NCI-H345 treated with DMSO at 0.1 percent for 48 hours (cell line): Measurements from ENCODE around the gene SPARCL1.
"Not testable (repeated sequence)": the region's sequence is repeated elsewhere in the genome, so short reads cannot be mapped to it uniquely, and the experiment has no call there.

Experiments
- DNase-seq: peaks from one replicate; lab custom pipeline; 2025; ENCODE audit not compliant: unreplicated experiment; lab: John Stamatoyannopoulos, UW

SPARCL1 gene

GRCh38 chr4:87505862-87506261 lies 23.3 kb downstream of the SPARCL1 start:
- DNase-seq, result no peak

GRCh38 chr4:87502580-87503238 lies 26.5 kb downstream of the SPARCL1 start:
- no peak for DNase-seq

GRCh38 chr4:87500092-87500462 lies 29.1 kb downstream of the SPARCL1 start:
- no peak for DNase-seq

DNA sequence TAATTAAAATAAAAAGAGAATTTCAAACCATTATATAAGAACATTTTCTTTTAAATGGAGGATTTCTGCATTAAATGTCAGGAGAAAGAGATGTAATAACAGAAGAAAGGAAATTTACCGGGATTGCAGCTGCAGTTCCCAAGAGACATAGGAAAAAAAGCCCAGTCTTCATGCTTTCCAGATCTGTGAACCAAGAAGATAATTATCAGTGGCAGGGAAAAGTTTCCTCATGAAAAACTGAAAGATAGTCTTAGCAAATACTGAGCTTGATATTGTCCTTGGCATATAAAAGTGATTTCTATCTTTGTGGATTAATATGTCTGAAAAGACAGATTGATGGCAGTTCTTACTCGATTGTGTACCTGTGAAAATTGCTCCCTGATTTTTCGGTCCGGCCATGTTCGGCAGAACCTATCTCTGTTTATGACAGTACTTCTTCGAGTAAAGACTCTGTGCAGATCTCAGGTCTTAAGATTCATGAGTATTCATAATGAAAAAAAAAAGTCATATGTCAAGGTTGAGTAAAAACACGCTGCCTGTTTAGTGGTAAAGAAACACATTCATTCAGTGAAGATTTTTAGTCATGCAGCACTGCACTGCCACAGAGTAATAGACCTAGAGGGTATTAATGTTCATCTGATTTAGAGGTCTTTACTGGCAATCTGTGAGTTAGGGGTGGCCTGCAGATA lies 29.6 kb downstream of the SPARCL1 start:
- no peak for DNase-seq

DNA sequence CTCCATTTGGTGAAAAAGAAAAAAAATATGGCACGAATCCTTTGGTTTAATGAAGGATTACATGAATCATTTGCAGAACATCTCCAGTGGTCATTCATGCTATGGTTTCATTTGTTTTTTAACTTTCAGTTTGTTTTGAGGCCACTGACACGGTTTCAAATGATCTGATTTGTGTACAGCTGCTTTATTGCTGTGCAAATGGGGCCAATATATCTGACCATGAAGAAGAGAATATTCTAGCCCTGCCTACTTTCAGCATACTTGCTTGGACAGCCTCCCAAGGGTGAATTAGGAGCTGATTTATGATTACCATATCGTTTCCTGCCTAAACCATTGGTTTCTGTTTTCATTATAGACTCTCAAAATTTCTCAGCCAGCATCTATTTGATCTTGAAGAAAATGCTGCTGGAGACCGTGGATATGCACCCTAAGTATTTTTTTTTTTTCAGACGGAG lies 30.7 kb downstream of the SPARCL1 start:
- no peak for DNase-seq

DNA sequence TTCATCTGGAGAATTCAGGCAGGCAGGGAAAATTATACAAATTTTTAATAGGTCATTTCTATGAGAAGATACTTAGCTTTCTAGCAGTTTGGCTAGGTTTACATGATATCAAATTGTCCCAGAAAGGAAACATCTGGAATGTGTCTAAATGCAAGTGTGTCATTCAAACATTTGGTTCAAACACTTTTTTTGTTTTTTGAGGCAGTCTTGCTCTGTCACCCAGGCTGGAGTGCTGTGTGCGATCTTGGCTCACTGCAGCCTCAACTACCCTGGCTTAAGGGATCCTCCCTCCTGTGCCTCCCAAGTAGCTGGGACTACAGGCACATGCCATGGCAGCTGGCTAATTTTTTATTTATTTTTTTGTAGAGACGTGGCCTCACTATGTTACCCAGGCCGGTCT lies 31.6 kb downstream of the SPARCL1 start:
- no peak for DNase-seq

- no peak for DNase-seq
Measured at GRCh38 chr4:87497159-87497558, 32.0 kb downstream of the SPARCL1 start.

GRCh38 chr4:87493115-87493514 lies 36.1 kb downstream of the SPARCL1 start:
- no peak for DNase-seq

- not testable (repeated sequence) for DNase-seq
Measured at GRCh38 chr4:87491851-87492250, 37.3 kb downstream of the SPARCL1 start.

GRCh38 chr4:87491436-87491835 lies 37.7 kb downstream of the SPARCL1 start:
- no peak for DNase-seq

DNA sequence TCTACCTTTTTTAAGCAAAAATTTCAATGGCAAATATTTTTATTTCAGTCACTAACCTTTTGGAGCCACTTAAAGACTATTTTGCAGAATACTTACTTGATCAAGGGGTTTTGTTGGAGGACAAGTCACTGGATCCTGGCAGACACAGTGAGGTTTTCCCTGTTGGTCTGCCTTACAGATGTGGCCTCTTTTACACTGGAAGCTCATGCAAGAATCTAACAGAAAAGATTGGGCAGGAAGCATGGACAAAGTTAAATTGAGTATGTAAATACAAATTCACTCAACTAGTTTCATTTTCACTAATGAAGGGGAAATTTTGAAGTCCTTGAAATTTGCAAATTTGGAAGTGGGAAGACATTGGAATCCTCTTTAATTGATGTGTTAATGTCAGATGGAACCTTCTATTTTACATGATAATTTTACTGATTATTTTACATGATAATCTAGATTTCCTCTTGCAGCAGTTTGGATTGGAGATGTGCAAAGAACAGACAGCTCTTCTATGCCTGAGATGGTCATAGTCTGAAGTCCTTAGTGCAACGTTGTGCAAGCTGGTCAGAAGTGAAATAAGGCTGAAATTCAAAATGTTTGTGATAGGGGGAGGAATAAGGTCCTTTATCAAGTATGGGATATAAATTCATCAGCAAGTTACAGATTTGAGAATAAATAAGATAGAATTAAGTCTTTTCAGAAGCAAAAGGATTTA lies 38.4 kb downstream of the SPARCL1 start:
- no peak for DNase-seq

GRCh38 chr4:87489678-87490077 lies 39.5 kb downstream of the SPARCL1 start:
- no peak for DNase-seq

- not testable (repeated sequence) for DNase-seq
Measured at GRCh38 chr4:87488666-87489065, 40.5 kb downstream of the SPARCL1 start.

GRCh38 chr4:87483247-87483646 lies 45.9 kb downstream of the SPARCL1 start:
- DNase-seq, result not testable (repeated sequence)

- no peak for DNase-seq
Measured at GRCh38 chr4:87481377-87481776, 47.8 kb downstream of the SPARCL1 start.

DNA sequence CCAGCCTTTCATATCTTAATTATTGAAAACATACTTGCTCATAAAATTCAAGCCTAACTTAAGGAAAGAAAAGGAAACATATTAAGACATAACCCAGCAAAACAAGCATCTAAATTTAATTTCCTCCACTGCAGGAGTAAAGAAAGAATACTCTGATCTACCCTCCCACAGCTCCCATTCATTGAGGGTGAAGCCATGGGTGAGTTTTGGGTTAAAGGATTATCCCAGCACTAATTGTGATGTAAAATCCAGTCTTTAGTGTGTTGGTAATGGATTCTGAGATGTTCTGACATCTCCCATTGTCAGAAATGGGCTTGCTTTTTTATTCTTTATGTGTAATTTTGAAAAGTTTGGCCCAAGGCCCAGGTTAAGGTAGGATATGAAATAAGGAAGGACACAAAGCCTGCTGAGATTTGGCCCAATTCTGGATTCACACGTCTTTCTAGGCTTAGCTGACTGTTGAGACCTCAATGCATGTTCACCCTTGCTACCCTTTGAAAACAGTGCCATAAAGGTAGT lies 50.4 kb downstream of the SPARCL1 start:
- no peak for DNase-seq

DNA sequence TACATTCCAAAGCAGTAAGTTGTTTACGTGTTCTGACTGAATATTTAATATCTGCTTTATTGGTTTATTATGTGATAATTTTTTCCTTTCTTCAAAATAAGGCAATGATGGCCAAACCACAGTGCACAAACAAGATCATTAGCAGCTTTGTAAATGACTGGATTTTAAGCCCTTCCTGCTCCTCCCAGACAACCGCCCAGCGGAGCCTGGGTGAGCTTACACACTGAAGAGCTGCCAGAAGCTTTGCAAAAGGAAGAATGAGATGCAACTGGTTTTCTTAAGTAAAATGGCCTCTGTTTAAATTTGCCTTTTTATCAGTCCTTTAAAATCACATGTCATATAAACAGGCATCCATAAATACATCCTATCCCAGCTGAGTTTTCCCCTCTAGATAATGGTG lies 52.2 kb downstream of the SPARCL1 start:
- no peak for DNase-seq

GRCh38 chr4:87469390-87469789 lies 59.8 kb downstream of the SPARCL1 start:
- DNase-seq, result no peak

DNA sequence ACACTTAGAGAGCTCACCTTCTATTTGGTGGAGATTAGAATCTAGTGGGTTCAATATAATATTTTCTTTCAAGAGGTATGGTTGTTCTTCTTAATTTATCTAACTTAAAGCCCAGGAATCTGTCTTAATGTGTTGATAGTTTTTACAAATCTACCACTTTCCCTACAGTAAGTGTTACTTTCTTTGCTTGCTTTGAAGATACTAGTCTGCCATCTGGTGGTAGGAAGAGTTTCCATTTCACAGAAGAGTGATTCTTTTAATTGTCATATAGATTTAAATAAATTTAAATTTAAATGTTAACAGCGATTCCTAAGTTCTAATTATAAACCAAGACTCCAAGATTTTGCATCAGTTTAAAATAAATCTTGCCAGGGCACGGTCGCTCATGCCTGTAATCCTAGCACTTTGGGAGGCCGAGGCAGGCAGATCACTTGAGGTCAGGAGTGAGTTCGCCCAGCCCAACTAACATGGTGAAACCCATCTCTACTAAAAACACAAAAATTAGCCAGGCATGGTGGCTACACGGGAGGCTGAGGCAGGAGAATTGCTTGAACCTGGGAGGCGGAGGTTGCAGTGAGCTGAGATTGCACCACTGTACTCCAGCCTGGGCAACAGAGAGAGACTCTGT lies 63.3 kb downstream of the SPARCL1 start:
- DNase-seq, result no peak

- DNase-seq, result no peak
Measured at GRCh38 chr4:87462102-87462501, 67.1 kb downstream of the SPARCL1 start.

GRCh38 chr4:87461281-87461700 lies 67.9 kb downstream of the SPARCL1 start:
- DNase-seq, result no peak
